Measurements from ENCODE around the gene SELENOO.
"Not testable (repeated sequence)": the region's sequence is repeated elsewhere in the genome, so short reads cannot be mapped to it uniquely, and the experiment has no call there.

Gene SELENOO

GRCh38 chr22:50201191-50202129 lies 649 bp downstream of the SELENOO start:
- no peak for DNase-seq

GRCh38 chr22:50202130-50202666 lies 1.4 kb downstream of the SELENOO start:
- DNase-seq = no peak

GRCh38 chr22:50203288-50203687 lies 2.5 kb downstream of the SELENOO start:
- DNase-seq = no peak

GRCh38 chr22:50204571-50204970 lies 3.8 kb downstream of the SELENOO start:
- DNase-seq = no peak

GRCh38 chr22:50204998-50205397 lies 4.2 kb downstream of the SELENOO start:
- DNase-seq = not testable (repeated sequence)

- DNase-seq = no peak
Observed at GRCh38 chr22:50205781-50206569, 5.2 kb downstream of the SELENOO start.

GRCh38 chr22:50206599-50206998 lies 5.8 kb downstream of the SELENOO start:
- DNase-seq = no peak

GRCh38 chr22:50207383-50208140 lies 6.8 kb downstream of the SELENOO start:
- DNase-seq = no peak

GRCh38 chr22:50208430-50208938 lies 7.7 kb downstream of the SELENOO start:
- DNase-seq = no peak

- no peak for DNase-seq
Observed at GRCh38 chr22:50208939-50209892, 8.4 kb downstream of the SELENOO start.

GRCh38 chr22:50209893-50210292 lies 9.1 kb downstream of the SELENOO start:
- DNase-seq = no peak

GRCh38 chr22:50210378-50211139 lies 9.7 kb downstream of the SELENOO start:
- DNase-seq = no peak

- DNase-seq = no peak
Observed at GRCh38 chr22:50211147-50211546, 10.3 kb downstream of the SELENOO start.

- DNase-seq = no peak
Observed at GRCh38 chr22:50213263-50213662, 12.5 kb downstream of the SELENOO start.

- DNase-seq = no peak
Observed at GRCh38 chr22:50215297-50216054, 14.7 kb downstream of the SELENOO start.

GRCh38 chr22:50216055-50216683 lies 15.4 kb downstream of the SELENOO start:
- DNase-seq = no peak

- DNase-seq = no peak
Observed at GRCh38 chr22:50216684-50217520, 16.1 kb downstream of the SELENOO start.

- DNase-seq = no peak
Observed at GRCh38 chr22:50217543-50218152, 16.8 kb downstream of the SELENOO start.

Measured in NCI-H526 treated with DMSO at 0.1 percent for 48 hours (cell line).